HepG2 (cell line): ENCODE measurements around the gene GARS1. TPM values are rescaled to one million over a fixed set of nuclear protein-coding genes. Genes with fewer than 3 reads are reported as not detected.
"Not testable (repeated sequence)": the region's sequence is repeated elsewhere in the genome, so short reads cannot be mapped to it uniquely, and the experiment has no call there.

ENCODE experiments used
- ATAC-seq: fragments of 200-7000 bp; cut with Tn5 transposase; 3 replicates; pipeline ENCODE4 v1.9.1; 2020; ENCODE audit warnings: mild to moderate bottlenecking, moderate library complexity
- BruUV-seq: library from RNA; stranded (reverse); fragments of 400-500 nt; replicated peaks from 2 replicates; lab custom pipeline; 2021; lab: Mats Ljungman, UMichigan
- CTCF ChIA-PET: fragments of 300-600 bp; formaldehyde crosslinking; extraction: SDS; loops from one replicate; lab custom pipeline; 2021; ENCODE audit warnings: low total read pairs, inconsistent platforms, low intra/inter-chr PET ratio; lab: Yijun Ruan, JAX
- POLR2A ChIA-PET: fragments of 350-600 bp; sonication (Branson Sonifier 250); formaldehyde crosslinking; loops from one replicate; lab custom pipeline; 2020; ENCODE audit warnings: antibody characterized with exemption, inconsistent platforms; lab: Yijun Ruan, JAX
- DNase-seq: peaks from one replicate; pipeline ENCODE4 v3.0.0-alpha.2; 2015; ENCODE audit warnings: low spot score
- FAIRE-seq: peaks from 3 replicates; lab custom pipeline; 2011; peaks lifted over from hg19 to GRCh38; lab: Jason Lieb, UNC
- H2AFZ ChIP-seq: one replicate; pipeline ENCODE4 v1.6.1; 2011; ENCODE audit warnings: low read length, inconsistent platforms
- H3K27ac ChIP-seq: fragments of 300-600 bp; 3 replicates; pipeline ENCODE4 v1.8.0; 2011; ENCODE audit warnings: mixed run types, mild to moderate bottlenecking, mixed read lengths, low read length, inconsistent platforms; ENCODE audit not compliant: insufficient read depth; ENCODE audit errors: extremely low read length
- H3K27me3 ChIP-seq, 2 experiments: fragments of 200-600 bp in 1 of 2; 2 replicates in 1 of 2; 3 replicates in 1 of 2; pipeline versions ENCODE4 v1.6.0 to v1.8.0; 2011; ENCODE audit warnings: low read length in 2 of 2, mild to moderate bottlenecking in 2 of 2, moderate library complexity in 2 of 2, inconsistent platforms in 1 of 2; ENCODE audit not compliant: insufficient read depth in 2 of 2, control insufficient read depth in 1 of 2
- H3K36me3 ChIP-seq, 2 experiments: fragments of 200-600 bp in 1 of 2; replicated peaks in 1 of 2; 2 replicates in 1 of 2; 3 replicates in 1 of 2; pipeline versions ENCODE4 v1.5.1 to v1.8.0; 2011; ENCODE audit warnings: low read length in 2 of 2, inconsistent platforms in 1 of 2; ENCODE audit not compliant: insufficient read depth in 2 of 2, control insufficient read depth in 1 of 2
- H3K4me1 ChIP-seq: 2 replicates; pipeline ENCODE4 v1.5.1; 2012; ENCODE audit warnings: low read length, inconsistent platforms; ENCODE audit not compliant: insufficient read depth
- H3K4me2 ChIP-seq: 2 replicates; pipeline ENCODE4 v1.6.0; 2011; ENCODE audit warnings: low read depth, low read length, inconsistent platforms
- H3K4me3 ChIP-seq, 3 experiments: fragments of 200-600 bp in 1 of 3; sonication (generic), shearing (Covaris generic) in 1 of 3; replicated peaks in 1 of 3; 2 replicates each; pipeline ENCODE4 v1.5.1; 2011 to 2016; ENCODE audit warnings: low read length in 3 of 3, inconsistent platforms in 2 of 3, low read depth in 2 of 3, mild to moderate bottlenecking in 2 of 3, control low read depth in 1 of 3, mixed read lengths in 1 of 3; ENCODE audit not compliant: insufficient read depth in 1 of 3
- H3K79me2 ChIP-seq: one replicate; pipeline ENCODE4 v1.6.1; 2011; ENCODE audit warnings: low read length, inconsistent platforms; ENCODE audit not compliant: insufficient read depth
- H3K9ac ChIP-seq: 2 replicates; pipeline ENCODE4 v1.6.0; 2011; ENCODE audit warnings: mild to moderate bottlenecking, low read depth, low read length, inconsistent platforms; ENCODE audit not compliant: insufficient read depth
- H3K9me3 ChIP-seq: 2 replicates; pipeline ENCODE4 v1.5.1; 2012; ENCODE audit warnings: mild to moderate bottlenecking, low read length
- H4K20me1 ChIP-seq: 2 replicates; pipeline ENCODE4 v1.6.0; 2011; ENCODE audit warnings: inconsistent platforms, mild to moderate bottlenecking, low read length, moderate library complexity; ENCODE audit not compliant: insufficient read depth
- ARNT ChIP-seq: fragments of 450-650 bp; IDR thresholded peaks from 2 replicates; pipeline ENCODE4 v1.6.1; 2017
- FIP1L1 ChIP-seq: fragments of 200-400 bp; formaldehyde crosslinking; IDR thresholded peaks from 2 replicates; pipeline ENCODE4 v1.6.1; 2018; ENCODE audit warnings: low read depth, mild to moderate bottlenecking, low read length, moderate library complexity, borderline replicate concordance; ENCODE audit not compliant: insufficient read depth
- MAFF ChIP-seq: IDR thresholded peaks from 2 replicates; pipeline ENCODE4 v1.6.1; 2011; ENCODE audit warnings: low read depth, low read length, improper control_type of control experiment
- MAFK ChIP-seq, 2 experiments: IDR thresholded peaks in 1 of 2; conservative IDR thresholded peaks in 1 of 2; 2 replicates each; pipeline ENCODE4 v1.6.1; 2011; ENCODE audit warnings: improper control_type of control experiment in 2 of 2, low read length in 2 of 2
- MIXL1 ChIP-seq: IDR thresholded peaks from 2 replicates; pipeline ENCODE4 v1.6.1; 2016
- NFYB ChIP-seq: sonication (generic); formaldehyde crosslinking; IDR thresholded peaks from 2 replicates; pipeline ENCODE4 v1.4.0; 2020; ENCODE audit warnings: missing genetic modification reagents
- PHB2 ChIP-seq: fragments of 450-650 bp; IDR thresholded peaks from 2 replicates; pipeline ENCODE4 v1.6.1; 2018; ENCODE audit not compliant: partially characterized antibody
- ZC3H4 ChIP-seq: sonication (generic); formaldehyde crosslinking; IDR thresholded peaks from 2 replicates; pipeline ENCODE4 v1.4.0; 2020; ENCODE audit warnings: missing genetic modification reagents, borderline replicate concordance
- ZNF274 ChIP-seq: sonication (generic); formaldehyde crosslinking; IDR thresholded peaks from 2 replicates; pipeline ENCODE4 v1.5.1; 2020; ENCODE audit warnings: mild to moderate bottlenecking, missing genetic modification reagents
- WGBS: methylation state at CpG from one replicate; pipeline ENCODE4 v1.1.6; 2017; ENCODE audit warnings: low lambda C conversion rate; 5-methylcytosine and 5-hydroxymethylcytosine counted together
- in situ Hi-C: cut with HindIII; loops from 2 replicates; pipeline ENCODE4 v1.10.0; 2017; ENCODE audit warnings: low pct_unique_long_range_greater_than_20kb; ENCODE audit not compliant: extremely low pct_ligation_motif_present
- intact Hi-C: fragments of 100-400 bp; cut with micrococcal nuclease; formaldehyde crosslinking; loops from one replicate; pipeline ENCODE4 v1.10.0; 2022; ENCODE audit not compliant: unreplicated experiment
- polyA plus RNA-seq, 8 experiments: library from polyadenylated mRNA; depleted of rRNA in 3 of 8; stranded (reverse) in 7 of 8; unstranded in 1 of 8; fragments of >200 nt; fragmentation: Illumina TruSeq in 4 of 8; extraction: Trizol in 4 of 8; gene quantifications; 2 replicates each; pipeline versions ENCODE4 v1.2.1 to v1.2.3, GENCODE V29; 2011 to 2016; ENCODE audit warnings: low read depth in 4 of 8, missing spikeins in 1 of 8, mixed read lengths in 1 of 8; ENCODE audit not compliant: insufficient read depth in 1 of 8
- total RNA-seq, 5 experiments: library from RNA; depleted of rRNA; stranded (reverse); fragments of >200 nt; fragmentation: Illumina TruSeq; extraction: Trizol; gene quantifications; 2 replicates each; pipeline ENCODE4 v1.2.3, GENCODE V29; 2016; ENCODE audit warnings: low read depth in 1 of 5
- TF ChIP-seq, protein P1 (sequence below): sonication (generic); formaldehyde crosslinking; conservative IDR thresholded peaks from 2 replicates; pipeline ENCODE4 v1.8.0; 2022; ENCODE audit warnings: mild to moderate bottlenecking, moderate library complexity, missing genetic modification reagents
- TF ChIP-seq, protein P2 (sequence below): sonication (generic); formaldehyde crosslinking; IDR thresholded peaks from 2 replicates; pipeline ENCODE4 v1.5.0; 2020; ENCODE audit warnings: mild to moderate bottlenecking, missing genetic modification reagents

GARS1 gene
- total and polyA plus RNA-seq, 2 of the 13 experiments (the other 11 are each of a cell fraction or from before 2014, with no cell fraction given), result 140 to 460 TPM

DNA sequence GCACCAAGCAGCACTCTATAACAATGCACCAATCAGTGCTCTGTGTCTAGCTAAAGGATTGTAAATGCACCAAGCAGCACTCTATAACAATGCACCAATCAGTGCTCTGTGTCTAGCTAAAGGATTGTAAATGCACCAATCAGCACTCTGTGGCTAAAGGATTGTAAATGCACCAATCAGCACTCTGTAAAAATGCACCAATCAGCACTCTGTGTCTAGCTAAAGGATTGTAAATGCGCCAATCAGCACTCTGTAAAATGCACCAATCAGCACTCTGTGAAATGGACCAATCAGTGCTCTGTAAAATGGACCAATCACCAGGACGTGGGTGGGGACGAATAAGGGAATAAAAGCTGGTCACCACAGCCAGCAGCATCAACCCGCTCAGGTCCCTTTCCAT, 24.4 kb upstream of the GARS1 start:
- 100% methylated on average over 4 of the region's 4 CpGs for WGBS
- ATAC-seq, H3K9me3 ChIP-seq, H3K9ac ChIP-seq, POLR2A ChIA-PET, H3K27me3 ChIP-seq, H3K4me3 ChIP-seq, H3K4me1 ChIP-seq, H3K36me3 ChIP-seq, intact Hi-C loops, H2AFZ ChIP-seq, H3K4me2 ChIP-seq, H3K27ac ChIP-seq, H4K20me1 ChIP-seq, FAIRE-seq, DNase-seq, in situ Hi-C loops, H3K79me2 ChIP-seq, CTCF ChIA-PET, BruUV-seq: not testable (repeated sequence)
- TF ChIP-seq NFYB (peak; percentile 45; the same call in 1 of the 2 replicates), MAFK (conservative IDR thresholded peaks at IDR 0.05 in 1 of 2, IDR thresholded peaks at IDR 0.05 in 1 of 2; ENCODE audit: low read length in 2 of 2) (peak in 1 of 2 experiments; percentile 34; a peak in 1 of 4 replicates), MAFF (peak; percentile 31; the same call in 1 of the 2 replicates)

DNA sequence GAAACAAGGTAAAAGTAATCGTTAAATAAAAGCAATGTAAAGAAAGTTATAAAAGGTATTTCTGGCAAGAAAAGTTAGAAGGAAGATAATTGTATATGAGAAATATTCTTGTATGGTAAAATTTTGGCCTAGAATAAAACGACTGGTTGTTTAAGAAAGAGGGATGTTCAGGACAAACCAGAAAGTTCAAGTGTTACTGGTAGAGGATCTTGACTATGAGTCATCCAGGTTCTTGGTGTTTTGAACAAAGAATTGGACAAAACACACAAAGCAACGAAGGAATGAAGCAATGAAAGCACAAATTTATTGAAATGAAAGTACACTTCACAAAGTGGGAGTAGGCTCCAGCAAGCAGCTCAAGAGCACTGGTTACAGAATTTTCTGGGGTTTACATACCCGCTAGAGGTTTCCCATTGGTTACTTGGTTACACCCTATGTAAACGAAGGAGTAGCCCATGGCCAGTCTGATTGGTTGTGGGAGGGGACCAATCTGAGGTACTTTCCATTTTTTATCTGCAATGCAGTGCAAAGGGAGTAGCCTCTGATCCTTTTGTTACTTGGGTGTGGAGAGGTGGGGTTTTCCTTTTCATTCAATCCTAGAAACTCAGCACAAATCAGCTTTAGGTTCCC, 22.4 kb upstream of the GARS1 start:
- CTCF ChIA-PET, result no interaction called here

More for the DNA sequence above, 22.4 kb upstream of the GARS1 start:
- Histone ChIP-seq H3K79me2 (no peaks in the 10 kb centered on the region), H3K36me3 (0 out of 5 replicates have a peak, but pooled peaks cover 1 to 5% of the 10 kb centered on the region in 2 experiments), H3K27ac (no peak overlapping the region), H2AFZ (no peak overlapping the region)
- no peak for DNase-seq
- intact Hi-C loops, result no loop called here
- TF ChIP-seq ZC3H4 (CRISPR knock-in tag), result no peak
- TF ChIP-seq, protein P1, sequence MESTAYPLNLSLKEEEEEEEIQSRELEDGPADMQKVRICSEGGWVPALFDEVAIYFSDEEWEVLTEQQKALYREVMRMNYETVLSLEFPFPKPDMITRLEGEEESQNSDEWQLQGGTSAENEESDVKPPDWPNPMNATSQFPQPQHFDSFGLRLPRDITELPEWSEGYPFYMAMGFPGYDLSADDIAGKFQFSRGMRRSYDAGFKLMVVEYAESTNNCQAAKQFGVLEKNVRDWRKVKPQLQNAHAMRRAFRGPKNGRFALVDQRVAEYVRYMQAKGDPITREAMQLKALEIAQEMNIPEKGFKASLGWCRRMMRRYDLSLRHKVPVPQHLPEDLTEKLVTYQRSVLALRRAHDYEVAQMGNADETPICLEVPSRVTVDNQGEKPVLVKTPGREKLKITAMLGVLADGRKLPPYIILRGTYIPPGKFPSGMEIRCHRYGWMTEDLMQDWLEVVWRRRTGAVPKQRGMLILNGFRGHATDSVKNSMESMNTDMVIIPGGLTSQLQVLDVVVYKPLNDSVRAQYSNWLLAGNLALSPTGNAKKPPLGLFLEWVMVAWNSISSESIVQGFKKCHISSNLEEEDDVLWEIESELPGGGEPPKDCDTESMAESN (CRISPR knock-in tag), result no peak
- no peak for TF ChIP-seq PHB2
- no peak for TF ChIP-seq ZNF274
- TF ChIP-seq, protein P2, sequence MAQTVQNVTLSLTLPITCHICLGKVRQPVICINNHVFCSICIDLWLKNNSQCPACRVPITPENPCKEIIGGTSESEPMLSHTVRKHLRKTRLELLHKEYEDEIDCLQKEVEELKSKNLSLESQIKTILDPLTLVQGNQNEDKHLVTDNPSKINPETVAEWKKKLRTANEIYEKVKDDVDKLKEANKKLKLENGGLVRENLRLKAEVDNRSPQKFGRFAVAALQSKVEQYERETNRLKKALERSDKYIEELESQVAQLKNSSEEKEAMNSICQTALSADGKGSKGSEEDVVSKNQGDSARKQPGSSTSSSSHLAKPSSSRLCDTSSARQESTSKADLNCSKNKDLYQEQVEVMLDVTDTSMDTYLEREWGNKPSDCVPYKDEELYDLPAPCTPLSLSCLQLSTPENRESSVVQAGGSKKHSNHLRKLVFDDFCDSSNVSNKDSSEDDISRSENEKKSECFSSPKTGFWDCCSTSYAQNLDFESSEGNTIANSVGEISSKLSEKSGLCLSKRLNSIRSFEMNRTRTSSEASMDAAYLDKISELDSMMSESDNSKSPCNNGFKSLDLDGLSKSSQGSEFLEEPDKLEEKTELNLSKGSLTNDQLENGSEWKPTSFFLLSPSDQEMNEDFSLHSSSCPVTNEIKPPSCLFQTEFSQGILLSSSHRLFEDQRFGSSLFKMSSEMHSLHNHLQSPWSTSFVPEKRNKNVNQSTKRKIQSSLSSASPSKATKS, result no peak
- TF ChIP-seq MIXL1 (CRISPR knock-in tag), result no peak
- TF ChIP-seq FIP1L1, result no peak
- TF ChIP-seq ARNT, result no peak
- TF ChIP-seq, all 625 proteins: peak for 0
- Histone ChIP-seq H3K4me3 (no peak overlapping the region), H3K4me1 (no peaks in the 10 kb centered on the region), H3K4me2 (no peak overlapping the region), H3K9me3 (peaks cover 21% of the 10 kb centered on the region), H3K27me3 (no peaks in the 10 kb centered on the region), H3K9ac (no peak overlapping the region), H4K20me1 (no peaks in the 10 kb centered on the region)
- in situ Hi-C loops, result no loop called here
- no peak for FAIRE-seq
- POLR2A ChIA-PET, result no interaction called here
- ATAC-seq, result no peak
- WGBS, result 88% methylated on average over 5 of the region's 5 CpGs
- BruUV-seq, result no TSS peak
